Measurements from ENCODE around the gene KLHL18.

The KLHL18 gene

DNA sequence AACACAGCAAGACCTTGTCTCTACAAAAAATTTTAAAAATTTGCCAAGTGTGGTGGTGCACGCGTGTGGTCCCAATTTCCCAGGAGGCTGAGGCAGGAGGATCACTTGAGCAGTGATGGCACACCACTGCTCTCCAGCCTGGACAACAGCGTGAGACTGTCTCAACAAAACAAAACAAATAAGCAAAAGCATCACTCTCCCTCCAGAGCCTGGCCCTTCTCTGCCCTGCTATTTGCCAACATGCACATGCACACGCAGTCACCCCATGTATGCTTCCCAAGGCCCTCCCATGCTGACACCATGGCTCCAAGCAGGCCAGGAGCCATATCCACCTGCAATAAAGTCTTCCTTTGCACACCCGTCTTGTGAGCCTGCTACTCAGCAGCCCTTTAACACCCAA is 2.2 kb upstream of the KLHL18 start:
- no peaks in the 10 kb centered on the region for H3F3A ChIP-seq (ENCODE audit: insufficient read depth, low read length)
- peaks cover 31% of the 10 kb centered on the region for H3K4me1 ChIP-seq (ENCODE audit: insufficient read depth, low read length, severe bottlenecking)
- no peaks in the 10 kb centered on the region for H3K27me3 ChIP-seq (ENCODE audit: insufficient read depth, low read length)
- no peak overlapping the region for H2AFZ ChIP-seq (ENCODE audit: low read length)
- no peaks in the 10 kb centered on the region for H4K20me1 ChIP-seq (ENCODE audit: insufficient read depth, low read length)
- no peak overlapping the region for H3K4me2 ChIP-seq (ENCODE audit: low read length)
- no peak overlapping the region for H3K9ac ChIP-seq (ENCODE audit: low read length)
- H3K79me2 ChIP-seq (ENCODE audit: insufficient read depth, low read length), result peaks cover 19% of the 10 kb centered on the region
- no peaks in the 10 kb centered on the region for H3K9me3 ChIP-seq (ENCODE audit: low read length)
- H3K4me3 ChIP-seq (ENCODE audit: low read depth, low read length, poor library complexity, severe bottlenecking), result no peak overlapping the region
- TF ChIP-seq, protein P1, sequence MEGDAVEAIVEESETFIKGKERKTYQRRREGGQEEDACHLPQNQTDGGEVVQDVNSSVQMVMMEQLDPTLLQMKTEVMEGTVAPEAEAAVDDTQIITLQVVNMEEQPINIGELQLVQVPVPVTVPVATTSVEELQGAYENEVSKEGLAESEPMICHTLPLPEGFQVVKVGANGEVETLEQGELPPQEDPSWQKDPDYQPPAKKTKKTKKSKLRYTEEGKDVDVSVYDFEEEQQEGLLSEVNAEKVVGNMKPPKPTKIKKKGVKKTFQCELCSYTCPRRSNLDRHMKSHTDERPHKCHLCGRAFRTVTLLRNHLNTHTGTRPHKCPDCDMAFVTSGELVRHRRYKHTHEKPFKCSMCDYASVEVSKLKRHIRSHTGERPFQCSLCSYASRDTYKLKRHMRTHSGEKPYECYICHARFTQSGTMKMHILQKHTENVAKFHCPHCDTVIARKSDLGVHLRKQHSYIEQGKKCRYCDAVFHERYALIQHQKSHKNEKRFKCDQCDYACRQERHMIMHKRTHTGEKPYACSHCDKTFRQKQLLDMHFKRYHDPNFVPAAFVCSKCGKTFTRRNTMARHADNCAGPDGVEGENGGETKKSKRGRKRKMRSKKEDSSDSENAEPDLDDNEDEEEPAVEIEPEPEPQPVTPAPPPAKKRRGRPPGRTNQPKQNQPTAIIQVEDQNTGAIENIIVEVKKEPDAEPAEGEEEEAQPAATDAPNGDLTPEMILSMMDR (IDR thresholded peaks at IDR 0.05; ENCODE audit: low read length), result no peak
- no peak for TF ChIP-seq EZH2 (IDR thresholded peaks at IDR 0.05; ENCODE audit: borderline replicate concordance, low read length)
- H3K36me3 ChIP-seq (ENCODE audit: insufficient read depth, low read length), result no peaks in the 10 kb centered on the region
- no peak overlapping the region for H3K27ac ChIP-seq (ENCODE audit: low read depth, low read length, poor library complexity, severe bottlenecking)
- no peaks in the 10 kb centered on the region for H3K9me2 ChIP-seq (ENCODE audit: low read depth, low read length)

DNA sequence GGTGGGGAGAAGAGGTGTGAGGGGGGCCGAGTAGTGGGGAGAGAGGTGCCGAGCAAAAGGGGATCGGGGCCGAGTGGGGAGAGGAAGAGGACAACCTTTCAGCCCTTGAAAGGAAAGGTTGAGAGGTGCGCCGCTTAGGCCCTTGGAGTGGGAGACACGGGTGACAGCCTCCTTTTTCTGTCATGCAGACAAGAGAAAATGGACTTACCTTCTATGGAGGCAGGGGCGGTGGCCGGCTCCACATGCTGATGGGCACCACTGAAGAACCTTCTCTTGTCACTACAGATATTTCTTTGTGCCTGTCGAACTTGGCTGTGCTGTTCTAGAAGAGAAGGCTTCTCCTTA is 421 bp downstream of the KLHL18 start:
- Histone ChIP-seq H3K9me3 (ENCODE audit: low read length) (no peaks in the 10 kb centered on the region), H3K27ac (ENCODE audit: low read depth, low read length, poor library complexity, severe bottlenecking) (peak overlapping the region; percentile 86), H3K4me3 (ENCODE audit: low read depth, low read length, poor library complexity, severe bottlenecking) (peak overlapping the region; percentile 76), H3K4me2 (ENCODE audit: low read length) (peak overlapping the region; percentile 86), H2AFZ (ENCODE audit: low read length) (no peak overlapping the region), H3K4me1 (ENCODE audit: insufficient read depth, low read length, severe bottlenecking) (peaks cover 44% of the 10 kb centered on the region), H3K27me3 (ENCODE audit: insufficient read depth, low read length) (no peaks in the 10 kb centered on the region), H3K9ac (ENCODE audit: low read length) (peak overlapping the region; percentile 83), H3K79me2 (ENCODE audit: insufficient read depth, low read length) (peaks cover 32% of the 10 kb centered on the region), H3K9me2 (ENCODE audit: low read depth, low read length) (no peaks in the 10 kb centered on the region), H4K20me1 (ENCODE audit: insufficient read depth, low read length) (no peaks in the 10 kb centered on the region), H3F3A (ENCODE audit: insufficient read depth, low read length) (no peaks in the 10 kb centered on the region), H3K36me3 (ENCODE audit: insufficient read depth, low read length) (peaks cover 19% of the 10 kb centered on the region)
- TF ChIP-seq EZH2 (IDR thresholded peaks at IDR 0.05; ENCODE audit: borderline replicate concordance, low read length), result no peak
- TF ChIP-seq, protein P1 (IDR thresholded peaks at IDR 0.05; ENCODE audit: low read length), result no peak

DNA sequence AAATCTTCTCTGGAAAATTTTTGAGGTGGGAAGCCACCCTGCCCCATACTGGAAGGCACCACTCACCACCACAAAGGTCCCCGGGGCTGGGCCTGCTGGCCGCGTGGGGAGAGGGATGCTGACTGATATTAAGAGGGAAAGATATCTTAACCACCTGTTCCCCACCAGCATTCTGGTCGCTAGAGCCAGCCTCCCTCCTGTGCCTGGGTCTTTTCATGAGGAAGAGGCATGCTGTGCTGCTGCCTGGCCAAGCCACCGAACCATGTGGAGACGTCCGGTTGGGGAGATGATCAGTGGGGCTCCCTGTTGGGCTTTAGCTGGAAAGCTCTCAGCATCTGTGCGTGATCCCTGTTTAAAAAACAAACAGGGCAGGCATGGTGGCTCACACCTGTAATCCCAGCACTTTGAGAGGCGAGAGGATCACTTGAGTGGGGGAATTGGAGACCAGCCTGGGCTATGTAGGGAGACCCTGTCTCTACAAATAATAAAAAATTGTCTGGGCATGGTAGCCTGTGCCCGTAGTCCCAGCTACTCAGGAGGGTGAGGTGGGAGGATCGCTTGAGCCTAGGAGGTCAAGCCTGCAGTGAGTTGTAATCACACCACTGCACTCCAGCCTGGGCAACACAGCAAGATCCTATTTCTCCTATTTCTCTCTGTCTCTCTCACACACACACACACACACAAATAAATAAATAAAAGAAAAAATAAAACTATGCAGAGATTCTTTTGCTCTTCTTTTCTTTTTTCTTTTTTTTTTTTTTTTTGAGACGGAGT is 1.0 kb downstream of the KLHL18 start:
- Histone ChIP-seq H3F3A (ENCODE audit: insufficient read depth, low read length) (no peaks in the 10 kb centered on the region), H3K27me3 (ENCODE audit: insufficient read depth, low read length) (no peaks in the 10 kb centered on the region), H3K9me2 (ENCODE audit: low read depth, low read length) (no peaks in the 10 kb centered on the region), H3K36me3 (ENCODE audit: insufficient read depth, low read length) (peaks cover 25% of the 10 kb centered on the region), H4K20me1 (ENCODE audit: insufficient read depth, low read length) (no peaks in the 10 kb centered on the region), H3K4me3 (ENCODE audit: low read depth, low read length, poor library complexity, severe bottlenecking) (peak overlapping the region; percentile 76), H3K9ac (ENCODE audit: low read length) (peak overlapping the region; percentile 83), H3K4me2 (ENCODE audit: low read length) (peak overlapping the region; percentile 86), H3K27ac (ENCODE audit: low read depth, low read length, poor library complexity, severe bottlenecking) (peak overlapping the region; percentile 86), H2AFZ (ENCODE audit: low read length) (no peak overlapping the region), H3K9me3 (ENCODE audit: low read length) (no peaks in the 10 kb centered on the region), H3K79me2 (ENCODE audit: insufficient read depth, low read length) (peaks cover 32% of the 10 kb centered on the region), H3K4me1 (ENCODE audit: insufficient read depth, low read length, severe bottlenecking) (peaks cover 44% of the 10 kb centered on the region)
- TF ChIP-seq, protein P1 (IDR thresholded peaks at IDR 0.05; ENCODE audit: low read length), result no peak
- TF ChIP-seq EZH2 (IDR thresholded peaks at IDR 0.05; ENCODE audit: borderline replicate concordance, low read length), result no peak
